OCI-LY3 (cell line): ENCODE data around the gene ETV6.

Experiments
- H2AFZ ChIP-seq: fragments of 200-600, 300-600 bp; shearing (Covaris generic); 2 replicates; pipeline ENCODE4 v1.6.0; 2014; ENCODE audit warnings: antibody characterized with exemption, low read depth, low read length
- H3K27ac ChIP-seq: fragments of 200-600, 300-600 bp; sonication (generic); 2 replicates; pipeline ENCODE4 v1.5.1; 2014; ENCODE audit warnings: mild to moderate bottlenecking, low read length, moderate library complexity, mixed read lengths
- H3K27me3 ChIP-seq: fragments of 200-600, 300-600 bp; sonication (generic); 2 replicates; pipeline ENCODE4 v1.6.1; 2014; ENCODE audit warnings: low read depth, low read length, mixed read lengths
- H3K36me3 ChIP-seq: fragments of 200-600, 300-600 bp; sonication (generic); replicated peaks from 2 replicates; pipeline ENCODE3; 2014; ENCODE audit warnings: low read depth, low read length, mixed read lengths
- H3K4me1 ChIP-seq: fragments of 300-600, 200-600 bp; sonication (generic); 2 replicates; pipeline ENCODE4 v1.6.1; 2014; ENCODE audit warnings: low read length, mixed read lengths
- H3K4me2 ChIP-seq: fragments of 200-600, 300-600 bp; sonication (generic); 2 replicates; pipeline ENCODE4 v1.6.1; 2014; ENCODE audit warnings: low read length, mixed read lengths
- H3K4me3 ChIP-seq: fragments of 300-600, 200-600 bp; sonication (generic); 2 replicates; pipeline ENCODE4 v1.5.1; 2014; ENCODE audit warnings: antibody characterized with exemption, mild to moderate bottlenecking, low read length, moderate library complexity
- H3K79me2 ChIP-seq: fragments of 300-600, 200-600 bp; shearing (Covaris generic); 2 replicates; pipeline ENCODE4 v1.6.1; 2014; ENCODE audit warnings: mild to moderate bottlenecking, low read length, mixed read lengths
- H3K9ac ChIP-seq: fragments of 300-600, 200-600 bp; shearing (Covaris generic); 2 replicates; pipeline ENCODE4 v1.6.0; 2014; ENCODE audit warnings: mild to moderate bottlenecking, low read length, moderate library complexity
- H3K9me3 ChIP-seq: fragments of 200-600, 300-600 bp; shearing (Covaris generic); 2 replicates; pipeline ENCODE4 v1.6.1; 2014; ENCODE audit warnings: low read length, mixed read lengths; ENCODE audit not compliant: insufficient read depth
- H4K20me1 ChIP-seq: fragments of 200-600, 300-600 bp; sonication (generic); 2 replicates; pipeline ENCODE4 v1.6.1; 2016; ENCODE audit warnings: low read length, mixed read lengths; ENCODE audit not compliant: insufficient read depth
- EZH2phosphoT487 ChIP-seq: fragments of 200-600 bp; shearing (Covaris generic); IDR thresholded peaks from 2 replicates; pipeline ENCODE4 v1.6.1; 2018; ENCODE audit warnings: antibody characterized with exemption, mixed run types, low read depth
- TF ChIP-seq, protein P1 (sequence below): fragments of 200-600, 300-600 bp; sonication (generic); IDR thresholded peaks from 2 replicates; pipeline ENCODE4 v1.5.1; 2014; ENCODE audit warnings: antibody characterized with exemption, low read length, low read depth

Gene ETV6

DNA sequence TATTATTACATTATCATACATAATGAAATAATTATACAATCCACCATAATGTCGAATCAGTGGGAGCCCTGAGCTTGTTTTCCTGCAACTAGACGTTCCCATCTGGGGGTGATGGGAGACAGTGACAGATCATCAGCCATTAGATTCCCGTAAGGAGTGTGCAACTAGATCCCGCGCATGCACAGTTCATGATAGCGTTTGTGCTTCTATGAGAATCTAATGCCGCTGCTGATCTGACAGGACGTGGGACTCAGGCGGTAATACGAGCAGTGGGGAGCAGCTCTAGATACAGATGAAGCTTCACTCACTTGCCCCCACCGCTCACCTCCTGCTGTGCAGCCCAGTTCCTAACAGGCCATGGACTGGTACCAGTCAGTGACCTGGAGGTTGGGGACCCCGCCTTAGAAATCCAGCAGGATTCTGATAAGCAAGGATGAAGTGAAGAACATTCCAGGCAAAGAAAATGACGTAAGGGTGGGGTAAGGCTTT is 204.6 kb downstream of the ETV6 start:
- Histone ChIP-seq H3K9me3 (no peaks in the 10 kb centered on the region), H3K4me1 (peaks cover 13% of the 10 kb centered on the region), H3K27me3 (no peaks in the 10 kb centered on the region), H2AFZ (no peak overlapping the region), H3K36me3 (peaks cover 39% of the 10 kb centered on the region), H3K79me2 (no peaks in the 10 kb centered on the region), H3K4me2 (no peak overlapping the region), H3K27ac (no peak overlapping the region), H3K9ac (no peak overlapping the region), H4K20me1 (no peaks in the 10 kb centered on the region), H3K4me3 (no peak overlapping the region)
- no peak for TF ChIP-seq EZH2phosphoT487

DNA sequence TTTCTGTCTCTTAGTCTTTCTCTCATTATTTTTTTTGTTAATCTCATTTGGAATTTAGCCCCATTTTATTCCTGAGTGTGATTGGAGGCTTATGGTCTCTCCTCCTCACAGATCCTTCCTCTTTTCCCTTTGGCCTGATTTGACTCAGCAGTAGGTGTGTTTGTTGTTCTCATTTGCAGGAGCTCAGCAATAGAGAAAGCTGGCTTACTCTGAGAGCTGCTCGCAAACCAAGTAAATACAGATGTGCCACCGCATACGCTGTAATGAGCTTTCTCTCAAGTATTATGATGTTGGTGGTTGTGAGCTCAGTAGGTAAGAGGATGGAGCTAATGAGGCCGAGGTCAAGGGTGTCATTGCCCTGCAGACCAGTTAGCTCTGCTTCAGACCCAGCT is 206.5 kb downstream of the ETV6 start:
- Histone ChIP-seq H4K20me1 (no peaks in the 10 kb centered on the region), H3K4me2 (no peak overlapping the region), H3K9ac (no peak overlapping the region), H3K36me3 (peaks cover 48% of the 10 kb centered on the region), H3K27me3 (no peaks in the 10 kb centered on the region), H3K27ac (no peak overlapping the region), H3K4me3 (no peak overlapping the region), H3K9me3 (no peaks in the 10 kb centered on the region), H2AFZ (no peak overlapping the region), H3K79me2 (no peaks in the 10 kb centered on the region), H3K4me1 (peaks cover 13% of the 10 kb centered on the region)
- TF ChIP-seq, protein P1, sequence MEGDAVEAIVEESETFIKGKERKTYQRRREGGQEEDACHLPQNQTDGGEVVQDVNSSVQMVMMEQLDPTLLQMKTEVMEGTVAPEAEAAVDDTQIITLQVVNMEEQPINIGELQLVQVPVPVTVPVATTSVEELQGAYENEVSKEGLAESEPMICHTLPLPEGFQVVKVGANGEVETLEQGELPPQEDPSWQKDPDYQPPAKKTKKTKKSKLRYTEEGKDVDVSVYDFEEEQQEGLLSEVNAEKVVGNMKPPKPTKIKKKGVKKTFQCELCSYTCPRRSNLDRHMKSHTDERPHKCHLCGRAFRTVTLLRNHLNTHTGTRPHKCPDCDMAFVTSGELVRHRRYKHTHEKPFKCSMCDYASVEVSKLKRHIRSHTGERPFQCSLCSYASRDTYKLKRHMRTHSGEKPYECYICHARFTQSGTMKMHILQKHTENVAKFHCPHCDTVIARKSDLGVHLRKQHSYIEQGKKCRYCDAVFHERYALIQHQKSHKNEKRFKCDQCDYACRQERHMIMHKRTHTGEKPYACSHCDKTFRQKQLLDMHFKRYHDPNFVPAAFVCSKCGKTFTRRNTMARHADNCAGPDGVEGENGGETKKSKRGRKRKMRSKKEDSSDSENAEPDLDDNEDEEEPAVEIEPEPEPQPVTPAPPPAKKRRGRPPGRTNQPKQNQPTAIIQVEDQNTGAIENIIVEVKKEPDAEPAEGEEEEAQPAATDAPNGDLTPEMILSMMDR: no peak
- TF ChIP-seq EZH2phosphoT487: no peak

DNA sequence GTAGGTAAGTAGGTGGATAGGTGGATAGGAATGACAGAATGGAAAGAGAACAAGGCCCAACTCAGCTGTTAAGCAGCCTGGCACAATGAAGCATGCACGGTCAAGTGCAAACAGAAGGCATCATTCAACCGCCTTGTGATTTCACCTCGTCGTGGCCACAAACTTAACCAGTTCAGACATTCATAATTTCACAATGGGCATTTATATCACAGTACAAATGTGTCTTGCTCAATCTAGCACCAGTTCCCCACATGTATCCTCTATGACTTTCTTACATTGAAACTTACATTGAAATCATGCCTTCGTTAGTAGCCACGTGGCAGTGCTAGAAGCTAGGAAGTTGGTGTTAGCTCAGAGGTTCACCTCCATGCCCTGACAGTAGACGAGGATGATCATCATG is 207.5 kb downstream of the ETV6 start:
- Histone ChIP-seq H3K27ac (no peak overlapping the region), H4K20me1 (no peaks in the 10 kb centered on the region), H3K4me2 (no peak overlapping the region), H3K9ac (no peak overlapping the region), H3K4me3 (no peak overlapping the region), H3K4me1 (peaks cover 13% of the 10 kb centered on the region), H3K9me3 (no peaks in the 10 kb centered on the region), H3K27me3 (no peaks in the 10 kb centered on the region), H3K36me3 (peaks cover 50% of the 10 kb centered on the region), H2AFZ (no peak overlapping the region), H3K79me2 (no peaks in the 10 kb centered on the region)
- TF ChIP-seq EZH2phosphoT487: no peak
- TF ChIP-seq, protein P1: no peak

DNA sequence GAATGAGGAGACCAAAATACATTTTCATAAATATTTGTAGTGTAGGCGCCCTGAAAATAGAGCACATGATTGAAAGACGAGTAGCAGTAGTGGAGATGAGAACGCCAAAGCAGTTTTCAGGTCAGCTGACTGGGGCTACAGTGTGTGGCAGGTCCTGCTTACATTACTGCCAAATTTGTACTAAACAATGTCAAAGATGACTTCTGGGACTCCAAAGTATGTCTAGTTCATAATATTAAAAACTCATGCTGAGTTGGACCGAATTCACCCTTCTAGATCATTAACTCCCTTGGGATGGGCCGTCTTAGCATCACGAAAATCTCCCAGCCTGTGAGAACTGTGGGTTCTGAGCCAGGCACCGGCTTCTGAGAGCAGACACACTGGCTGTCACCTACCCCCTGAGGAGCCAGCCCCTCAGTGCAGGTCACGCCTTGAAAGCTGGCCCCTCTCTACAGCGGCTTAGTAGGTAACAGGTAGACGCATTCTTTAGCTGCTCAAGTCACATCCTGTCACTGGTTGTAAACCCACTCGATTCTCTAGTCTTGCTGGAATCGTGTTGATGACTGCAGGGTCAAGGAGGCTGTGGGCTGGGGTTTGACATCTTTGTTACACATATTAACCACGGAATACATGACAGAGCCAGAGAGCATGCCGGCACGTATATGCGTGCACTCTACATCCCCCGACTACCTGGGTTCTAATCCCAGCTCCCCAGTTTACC is 210.4 kb downstream of the ETV6 start:
- Histone ChIP-seq H3K9me3 (no peaks in the 10 kb centered on the region), H4K20me1 (no peaks in the 10 kb centered on the region), H3K4me1 (peaks cover 25% of the 10 kb centered on the region), H3K9ac (no peak overlapping the region), H3K27ac (no peak overlapping the region), H3K27me3 (no peaks in the 10 kb centered on the region), H3K4me2 (no peak overlapping the region), H3K4me3 (no peak overlapping the region), H3K79me2 (no peaks in the 10 kb centered on the region), H3K36me3 (peaks cover 55% of the 10 kb centered on the region), H2AFZ (no peak overlapping the region)
- TF ChIP-seq EZH2phosphoT487: no peak
- TF ChIP-seq, protein P1: no peak
